RWPE2 (cell line): ENCODE measurements around the gene OSBPL10.
A peak's percentile ranks its signal among the peaks of the same experiment; 100 is the strongest.

Experiments used
- ATAC-seq: fragments of 200-7000 bp; cut with Tn5 transposase; 3 replicates; pipeline ENCODE4 v1.9.1; 2021; ENCODE audit warnings: low read depth
- DNase-seq: peaks from one replicate; pipeline ENCODE4 v3.0.0-alpha.2; 2020; ENCODE audit warnings: low spot score
- H3K27ac ChIP-seq: fragments of 450-650 bp; 2 replicates; pipeline ENCODE4 v1.5.1; 2017; ENCODE audit warnings: mild to moderate bottlenecking; ENCODE audit not compliant: poor library complexity, severe bottlenecking
- H3K27me3 ChIP-seq: fragments of 250-450 bp; sonication (Bioruptor Pico); 2 replicates; pipeline ENCODE4 v1.5.1; 2021; ENCODE audit warnings: mild to moderate bottlenecking, moderate library complexity; ENCODE audit not compliant: insufficient read depth, poor library complexity, severe bottlenecking
- H3K36me3 ChIP-seq: fragments of 250-450 bp; sonication (Bioruptor Pico); 2 replicates; pipeline ENCODE4 v1.5.1; 2020; ENCODE audit warnings: low read depth, mild to moderate bottlenecking, moderate library complexity
- H3K4me1 ChIP-seq: fragments of 250-450 bp; sonication (Bioruptor Pico); 2 replicates; pipeline ENCODE4 v1.5.1; 2021; ENCODE audit warnings: mild to moderate bottlenecking, moderate library complexity; ENCODE audit not compliant: insufficient read depth, poor library complexity, severe bottlenecking
- H3K4me3 ChIP-seq: fragments of 250-450 bp; sonication (Bioruptor Pico); 2 replicates; pipeline ENCODE4 v1.5.1; 2021; ENCODE audit warnings: mild to moderate bottlenecking, moderate library complexity; ENCODE audit not compliant: severe bottlenecking
- H3K9me3 ChIP-seq: fragments of 250-450 bp; sonication (Bioruptor Pico); 2 replicates; pipeline ENCODE4 v1.5.1; 2021; ENCODE audit warnings: mild to moderate bottlenecking, moderate library complexity; ENCODE audit not compliant: severe bottlenecking
- CTCF ChIP-seq: fragments of 450-650 bp; IDR thresholded peaks from one replicate; pipeline ENCODE4 v1.5.1; 2017; ENCODE audit warnings: mild to moderate bottlenecking, moderate library complexity; ENCODE audit not compliant: poor library complexity, severe bottlenecking

Gene OSBPL10

GRCh38 chr3:31978553-31978952 is 2.5 kb downstream of the OSBPL10 start:
- H3K27me3 ChIP-seq: no peaks in the 10 kb centered on the region
- no peak for TF ChIP-seq CTCF
- H3K4me3 ChIP-seq: peak overlapping the region; percentile 73
- H3K36me3 ChIP-seq: peaks cover 52% of the 10 kb centered on the region
- ATAC-seq: peak; percentile 62
- DNase-seq: no peak
- H3K4me1 ChIP-seq: peaks cover 31% of the 10 kb centered on the region
- H3K27ac ChIP-seq: peak overlapping the region; percentile 93
- no peaks in the 10 kb centered on the region for H3K9me3 ChIP-seq

GRCh38 chr3:31977736-31978135 is 3.3 kb downstream of the OSBPL10 start:
- H3K4me1 ChIP-seq: peaks cover 31% of the 10 kb centered on the region
- peaks cover 52% of the 10 kb centered on the region for H3K36me3 ChIP-seq
- H3K27ac ChIP-seq: peak overlapping the region; percentile 93
- DNase-seq (no peak), ATAC-seq (no peak)
- no peaks in the 10 kb centered on the region for H3K27me3 ChIP-seq
- H3K4me3 ChIP-seq: no peak overlapping the region
- TF ChIP-seq CTCF: no peak
- H3K9me3 ChIP-seq: no peaks in the 10 kb centered on the region

GRCh38 chr3:31976302-31976701 is 4.8 kb downstream of the OSBPL10 start:
- Histone ChIP-seq H3K4me1 (peaks cover 26% of the 10 kb centered on the region), H3K4me3 (no peak overlapping the region), H3K27me3 (no peaks in the 10 kb centered on the region), H3K27ac (peak overlapping the region; percentile 10), H3K36me3 (peaks cover 52% of the 10 kb centered on the region), H3K9me3 (no peaks in the 10 kb centered on the region)
- DNase-seq: no peak
- no peak for ATAC-seq
- TF ChIP-seq CTCF: no peak

- Histone ChIP-seq H3K36me3 (peaks cover 52% of the 10 kb centered on the region), H3K4me3 (no peak overlapping the region), H3K27ac (no peak overlapping the region), H3K4me1 (peaks cover 34% of the 10 kb centered on the region), H3K9me3 (no peaks in the 10 kb centered on the region), H3K27me3 (no peaks in the 10 kb centered on the region)
- DNase-seq: no peak
- ATAC-seq: no peak
- TF ChIP-seq CTCF: no peak
Measured at GRCh38 chr3:31974964-31975363, 6.1 kb downstream of the OSBPL10 start.

GRCh38 chr3:31974471-31974870 is 6.6 kb downstream of the OSBPL10 start:
- Histone ChIP-seq H3K27ac (no peak overlapping the region), H3K4me3 (no peak overlapping the region), H3K4me1 (peaks cover 39% of the 10 kb centered on the region), H3K36me3 (peaks cover 50% of the 10 kb centered on the region), H3K27me3 (no peaks in the 10 kb centered on the region), H3K9me3 (no peaks in the 10 kb centered on the region)
- ATAC-seq (no peak), DNase-seq (no peak)
- TF ChIP-seq CTCF: no peak
